Measurements from ENCODE around the gene ZMIZ2. TPM values are rescaled to one million over a fixed set of nuclear protein-coding genes. Genes with fewer than 3 reads are reported as not detected.

The ZMIZ2 gene
- total and polyA plus RNA-seq, 9 of the 15 experiments (the other 6 are each of a cell fraction or from before 2014, with no cell fraction given) = 0.13 to 40.3 (median 4.9) TPM

- peak overlapping the region; percentile 53 for H2AFZ ChIP-seq (ENCODE audit: low read depth, low read length)
- ATAC-seq = no peak
- H3K4me1 ChIP-seq (replicated peaks in 1 of 2; ENCODE audit: control insufficient read depth in 2 of 2, insufficient read depth in 2 of 2, low read length in 2 of 2) = peaks cover under 1 to 12% of the 10 kb centered on the region in 2 experiments; a peak in 3 of 5 replicates
- H3K9me3 ChIP-seq (replicated peaks; ENCODE audit: control insufficient read depth, insufficient read depth, low read depth, low read length) = no peaks in the 10 kb centered on the region
- in situ Hi-C loops (cut with MboI) (no loop called here), intact Hi-C loops (cut with micrococcal nuclease) (loop anchor here (10.0 kb wide), 1 partner anchor 101 kb away; the partner anchor contains the start of gene H2AZ2)
- no TSS peak for BruUV-seq (replicated peaks)
- H3K9ac ChIP-seq (ENCODE audit: insufficient read depth in 1 of 2, low read depth in 2 of 2, low read length in 2 of 2) = no peak overlapping the region; a peak in 1 of 4 replicates
- no peak overlapping the region for H3K4me3 ChIP-seq
- TF ChIP-seq NR4A1 (CRISPR knock-in tag; IDR thresholded peaks at IDR 0.05) (no peak), NR4A1 (tag; IDR thresholded peaks at IDR 0.05) (peak; percentile 47; the same call in 1 of the 2 replicates), ARID1B (IDR thresholded peaks at IDR 0.05) (0 out of 2 replicates have a peak, but pooled peaks have one; percentile 25), CBFA2T3 (IDR thresholded peaks at IDR 0.05) (peak; percentile 25; the same call in 1 of the 2 replicates), SMAD2 (IDR thresholded peaks at IDR 0.05; ENCODE audit: low read depth, low read length) (no peak), KDM1A (IDR thresholded peaks at IDR 0.05) (peak; percentile 54 to 74; a peak in 3 of 4 replicates), SOX6 (IDR thresholded peaks at IDR 0.05) (peak; percentile 91), ESRRA (IDR thresholded peaks at IDR 0.05; ENCODE audit: borderline replicate concordance, low read depth) (peak; percentile 77), NR2C2 (CRISPR knock-in tag; IDR thresholded peaks at IDR 0.05) (no peak), NR2C2 (tag; IDR thresholded peaks at IDR 0.05) (peak; percentile 20; the same call in 1 of the 2 replicates), ZNF41 (CRISPR knock-in tag; conservative IDR thresholded peaks at IDR 0.05) (no peak)
- no peaks in the 10 kb centered on the region for H3K27me3 ChIP-seq (ENCODE audit: control insufficient read depth in 2 of 2, insufficient read depth in 2 of 2, low read length in 2 of 2)
- no peak overlapping the region for H3K27ac ChIP-seq (ENCODE audit: extremely low read depth, low read depth, low read length)
- 0% methylated on average over 1 of the region's 1 CpG for WGBS (ENCODE audit: insufficient coverage, low coverage, missing lambda C conversion rate)
- DNase-seq (ENCODE audit: extremely low read depth in 1 of 4, low spot score in 3 of 4) = no peak
- CTCF ChIA-PET (ENCODE audit: low intra/inter-chr PET ratio) = no interaction called here
- POLR2A ChIA-PET = interaction anchor here (0.6 to 1.0 kb wide), 3 partner anchors 17 to 45 kb away, joined by 3 read pairs; no protein-coding TSS in a partner anchor
- H3K36me3 ChIP-seq (ENCODE audit: control insufficient read depth, insufficient read depth, low read length) = no peaks in the 10 kb centered on the region
- H3K79me2 ChIP-seq (ENCODE audit: control insufficient read depth, insufficient read depth, low read length) = peaks cover under 1% of the 10 kb centered on the region; the same call in 1 of the 3 replicates
- no peaks in the 10 kb centered on the region for H3K9me1 ChIP-seq (ENCODE audit: control insufficient read depth, insufficient read depth, low read length)
- no peaks in the 10 kb centered on the region for H4K20me1 ChIP-seq (replicated peaks; ENCODE audit: control insufficient read depth, insufficient read depth, low read length)
- no peak for FAIRE-seq
- H3K4me2 ChIP-seq (ENCODE audit: insufficient read depth, low read length) = no peak overlapping the region
These were observed 4.9 kb upstream of the ZMIZ2 start for GRCh38 chr7:44743750-44744149.
